Lung microvascular endothelial cell (primary cell): ENCODE results near the gene FRMD5. TPM values are rescaled to one million over a fixed set of nuclear protein-coding genes. Genes with fewer than 3 reads are reported as not detected.

Experiments used
- DNase-seq, 2 donors: peaks; one replicate each; pipeline versions ENCODE4 v3.0.0 to v3.0.0-alpha.2; 2010; ENCODE audit warnings: low read depth in 2 of 2
- total RNA-seq: library from RNA; depleted of rRNA; stranded (reverse); fragments of >200 nt; gene quantifications from 2 replicates; pipeline ENCODE4 v1.2.1, GENCODE V29; 2014

FRMD5 gene
- total RNA-seq, 1 donor from 2014 or later = 0.99 TPM

DNA sequence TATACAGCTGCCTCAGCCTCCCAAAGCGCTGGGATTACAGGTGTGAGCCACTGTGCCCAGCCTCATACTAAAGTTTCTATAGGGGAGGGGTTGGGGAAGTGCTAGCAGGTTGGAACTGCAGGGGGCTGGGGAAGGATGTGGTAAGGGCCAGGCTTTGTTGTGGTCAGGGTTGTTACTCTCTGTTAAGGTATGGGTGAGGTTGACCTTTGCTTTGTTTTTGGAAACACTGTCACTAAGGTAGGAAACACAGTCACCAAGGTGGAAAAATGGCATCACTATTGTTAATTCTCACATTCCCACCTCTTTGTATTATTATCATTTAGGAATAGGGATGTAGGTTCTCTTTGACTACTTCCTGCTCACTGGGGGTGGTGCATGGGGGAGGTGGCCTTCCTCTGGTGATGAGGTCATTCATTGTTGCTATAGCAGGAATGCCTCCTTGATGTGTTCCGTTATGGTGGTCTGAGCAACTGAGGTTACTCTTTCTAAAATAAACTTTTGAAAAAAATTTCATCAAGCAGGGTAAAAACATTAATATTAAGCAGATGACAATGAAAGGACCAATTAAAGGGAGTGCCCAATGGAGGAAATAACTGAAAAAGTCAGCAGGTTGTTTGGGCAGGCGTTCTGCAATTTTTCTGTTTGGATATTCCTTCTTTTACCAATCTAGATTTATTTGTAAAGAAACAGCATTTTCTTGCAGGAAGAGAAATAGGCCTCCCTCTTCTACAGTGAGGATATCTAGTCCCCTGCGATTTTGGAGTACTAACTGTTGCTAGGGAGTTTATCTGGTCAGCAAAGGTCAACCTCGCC is 217.8 kb downstream of the FRMD5 start:
- DNase-seq = peak; percentile 42 to 57

DNA sequence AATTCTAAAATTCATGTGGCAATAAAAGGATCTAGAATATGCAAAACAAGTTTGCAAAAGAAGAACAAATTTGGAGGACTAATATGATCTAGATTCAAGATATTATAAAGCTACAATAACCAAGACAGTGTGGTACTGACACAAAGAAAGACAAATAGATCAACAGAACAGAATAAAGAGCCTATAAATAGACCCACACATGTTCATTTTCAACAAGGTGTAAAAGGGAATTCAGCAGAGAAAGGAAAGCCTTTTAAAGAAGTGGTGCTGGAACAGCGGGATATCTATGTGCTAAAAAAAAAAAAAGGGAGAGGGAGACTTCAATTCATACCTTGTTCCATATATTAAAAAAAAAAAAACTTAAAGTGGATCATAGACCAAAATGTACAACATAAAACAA is 219.3 kb downstream of the FRMD5 start:
- DNase-seq = no peak

DNA sequence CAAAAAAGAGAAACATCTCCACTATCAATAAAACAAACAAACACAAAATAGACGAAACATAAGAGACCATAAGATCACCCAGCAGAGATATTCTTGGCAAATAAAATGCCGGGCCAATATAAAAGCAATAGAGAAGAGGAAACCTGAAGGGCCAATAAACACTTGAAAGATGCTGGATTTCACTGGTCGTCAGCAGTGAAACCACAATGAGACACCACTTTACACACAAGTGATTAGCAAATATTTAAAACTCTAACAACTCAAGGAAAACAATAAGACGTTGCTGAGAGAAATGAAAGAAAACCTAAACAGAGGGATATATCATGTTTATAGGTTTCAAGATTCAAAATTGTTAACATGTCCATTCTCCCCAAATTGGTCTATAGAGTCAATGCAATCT is 219.7 kb downstream of the FRMD5 start:
- no peak for DNase-seq

DNA sequence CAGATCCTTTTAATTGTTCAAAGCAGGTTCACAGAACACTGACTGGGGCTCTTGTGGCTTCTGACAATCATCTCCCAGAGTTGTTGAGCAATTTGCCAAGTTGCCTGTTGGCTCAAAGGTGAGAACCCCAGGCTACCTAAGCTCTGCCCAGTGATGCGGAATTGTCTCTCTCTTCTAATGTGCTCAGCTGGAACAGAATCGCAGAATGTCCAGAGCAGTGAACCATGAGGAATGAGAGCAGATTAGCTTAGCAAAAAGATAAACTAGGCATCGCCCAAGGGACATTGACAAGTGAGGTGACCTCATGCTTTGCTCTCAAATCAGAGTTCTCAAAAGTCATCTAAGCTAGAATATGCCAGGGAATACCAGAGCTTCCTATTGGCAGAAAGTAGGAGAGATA is 220.2 kb downstream of the FRMD5 start:
- no peak for DNase-seq

DNA sequence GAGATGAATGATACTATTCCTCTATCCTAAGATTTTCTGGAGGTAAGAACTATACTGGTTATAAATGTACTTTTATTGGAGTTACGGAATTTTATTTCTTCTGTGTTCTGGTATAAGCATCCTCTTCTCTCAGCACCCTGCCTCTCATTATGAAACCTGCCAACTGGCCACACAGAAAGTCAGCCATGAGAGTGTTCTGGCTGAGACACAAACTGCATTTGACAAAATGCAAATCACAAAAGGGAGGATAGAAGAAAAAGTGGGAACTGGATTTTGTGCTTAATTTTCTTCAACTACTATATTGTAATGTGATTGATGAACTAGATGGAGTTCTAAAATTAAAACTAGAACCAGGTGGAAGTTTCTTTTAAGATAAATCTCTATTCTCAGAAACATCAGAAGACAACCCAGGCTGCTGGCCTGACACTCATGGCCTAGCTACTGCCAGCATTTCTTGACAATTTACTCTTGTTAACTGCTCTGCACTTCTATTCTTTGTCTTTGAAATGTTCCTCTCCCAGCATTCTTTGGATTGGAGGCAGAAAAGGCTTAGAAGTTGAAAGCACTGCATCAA is 225.2 kb downstream of the FRMD5 start:
- no peak for DNase-seq

DNA sequence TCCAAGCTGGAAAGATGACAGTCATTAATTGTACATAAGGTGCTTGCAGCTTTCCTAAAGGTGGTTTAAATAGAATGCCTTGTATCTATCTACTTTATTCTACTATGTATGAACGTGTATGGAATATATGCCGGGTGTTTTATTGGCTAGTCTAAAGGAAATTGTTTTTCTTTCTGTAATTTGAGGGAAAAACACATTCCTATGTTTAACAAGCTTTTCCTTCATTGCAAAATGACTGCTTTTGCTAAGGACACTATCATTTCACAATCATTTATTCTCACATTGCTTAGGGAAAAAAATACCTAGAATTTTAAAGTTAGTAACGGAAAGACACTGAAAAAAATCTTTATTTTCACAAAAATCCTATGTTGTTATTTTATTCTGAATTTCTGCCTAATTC is 226.5 kb downstream of the FRMD5 start:
- DNase-seq = no peak

DNA sequence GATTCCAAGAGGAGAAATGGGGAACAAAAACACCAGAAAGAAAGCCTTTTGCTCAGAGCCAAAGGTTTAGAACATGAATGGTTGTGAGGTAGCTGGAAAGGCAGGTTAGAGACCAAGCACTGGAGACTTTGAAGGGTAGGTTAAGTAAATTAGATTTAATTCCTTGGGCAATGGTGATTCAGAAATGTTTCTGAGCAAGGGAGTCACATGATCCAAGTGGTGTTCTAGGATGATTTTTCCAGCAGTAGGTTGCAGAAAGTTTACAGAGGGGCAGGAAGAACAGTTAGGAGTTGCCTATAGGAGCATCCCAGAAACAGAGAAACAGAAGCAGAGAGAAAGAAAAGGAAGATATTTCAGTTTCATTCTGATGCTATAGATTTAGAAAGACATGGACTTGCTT is 228.4 kb downstream of the FRMD5 start:
- DNase-seq = no peak

DNA sequence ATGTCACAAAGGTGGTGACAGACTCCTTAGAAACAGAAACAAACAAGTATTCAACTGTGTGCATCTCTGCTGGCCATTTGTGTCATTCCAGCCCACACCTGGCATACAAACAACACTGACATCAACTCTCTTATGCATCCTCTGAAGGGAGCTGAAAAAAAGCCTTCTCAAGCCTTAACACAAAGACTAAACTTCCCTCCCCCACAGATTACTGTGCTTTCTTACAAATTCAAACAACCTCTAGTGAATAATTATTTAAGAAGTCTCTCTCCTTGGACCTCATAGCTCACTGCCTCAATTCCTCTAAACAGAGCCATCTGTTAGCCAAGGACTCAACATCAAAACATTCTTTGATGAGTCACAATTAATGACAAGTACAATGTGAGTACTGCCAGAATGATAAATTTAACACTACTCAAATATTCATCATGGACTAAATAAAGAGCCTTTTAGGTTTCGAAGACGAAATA is 236.2 kb downstream of the FRMD5 start:
- peak in 1 of 2 donors; percentile 76 for DNase-seq

DNA sequence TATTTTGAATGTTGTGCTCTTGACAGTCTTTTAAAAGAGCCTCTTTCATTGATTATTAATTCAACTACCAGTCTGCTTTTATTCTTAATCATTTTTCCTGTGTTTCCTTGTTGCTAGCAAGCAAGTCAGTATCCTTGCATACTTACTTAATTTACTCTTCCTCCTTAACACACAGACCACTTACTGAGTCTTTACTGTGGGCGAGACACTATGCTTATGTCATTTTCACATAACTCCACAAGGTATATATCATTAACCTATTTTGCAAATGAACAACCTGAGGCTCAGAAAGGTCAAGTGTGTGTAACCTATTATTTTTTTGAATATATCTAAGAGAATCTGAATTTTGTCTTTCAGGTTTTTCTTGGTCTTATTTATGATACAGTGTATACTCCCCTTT is 237.3 kb downstream of the FRMD5 start:
- no peak for DNase-seq

DNA sequence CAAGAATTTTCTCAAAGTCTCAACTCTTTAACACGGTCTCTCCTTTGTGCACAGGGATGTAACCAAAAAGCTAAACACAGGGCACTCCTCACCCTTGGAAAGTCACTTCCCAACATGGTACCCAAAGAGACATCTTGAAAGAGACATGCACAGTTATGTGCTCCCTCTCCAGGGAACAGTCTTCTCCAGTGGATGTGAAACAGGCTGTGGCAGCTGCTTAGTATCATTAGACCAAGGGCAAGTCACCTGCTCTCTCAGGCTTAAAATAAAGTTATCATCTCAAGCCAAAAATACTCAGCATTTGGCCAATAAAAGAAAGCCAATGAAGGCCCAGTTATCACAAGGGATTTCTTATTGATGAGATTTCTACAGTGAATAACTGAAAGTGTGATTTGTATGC is 239.9 kb downstream of the FRMD5 start:
- DNase-seq = no peak

DNA sequence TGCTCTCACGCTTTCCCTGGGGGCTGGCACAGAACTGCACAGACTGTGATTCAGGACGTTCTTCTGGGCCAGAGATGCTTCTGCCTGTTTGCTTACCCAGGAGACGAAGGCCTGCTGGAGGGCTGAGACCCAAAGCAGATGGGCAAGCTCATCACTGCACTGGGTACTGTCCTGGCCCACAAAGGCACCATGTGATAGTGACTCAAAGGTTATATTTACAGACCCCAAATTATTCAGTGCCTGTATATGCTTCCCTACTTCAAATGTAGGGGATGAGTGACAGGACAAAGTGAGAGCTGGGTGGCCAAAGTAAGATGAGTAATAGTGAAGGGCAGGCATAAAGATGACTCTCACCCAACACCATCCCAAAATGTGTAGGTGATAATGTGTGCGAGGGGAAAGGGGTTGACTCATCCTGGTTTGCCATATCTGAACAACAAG is 240.9 kb downstream of the FRMD5 start:
- no peak for DNase-seq

DNA sequence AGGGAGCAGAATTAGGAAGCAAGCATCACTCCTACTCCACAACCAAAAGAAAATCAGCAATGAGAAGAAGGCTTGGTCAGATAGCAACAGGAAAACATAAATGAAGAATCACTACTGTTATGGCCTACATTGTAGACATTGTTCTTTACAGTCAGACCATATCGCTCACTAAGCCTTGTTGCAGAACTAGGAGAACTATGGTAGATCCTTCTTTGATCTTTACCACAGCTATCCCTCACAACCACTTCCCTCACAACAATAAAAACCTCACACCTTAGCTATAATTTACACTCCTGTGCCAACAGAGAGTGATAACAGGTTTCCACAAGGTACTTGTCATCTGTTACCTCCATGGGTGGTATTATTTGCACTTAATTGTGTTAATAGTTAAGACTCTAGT is 241.7 kb downstream of the FRMD5 start:
- DNase-seq = no peak

DNA sequence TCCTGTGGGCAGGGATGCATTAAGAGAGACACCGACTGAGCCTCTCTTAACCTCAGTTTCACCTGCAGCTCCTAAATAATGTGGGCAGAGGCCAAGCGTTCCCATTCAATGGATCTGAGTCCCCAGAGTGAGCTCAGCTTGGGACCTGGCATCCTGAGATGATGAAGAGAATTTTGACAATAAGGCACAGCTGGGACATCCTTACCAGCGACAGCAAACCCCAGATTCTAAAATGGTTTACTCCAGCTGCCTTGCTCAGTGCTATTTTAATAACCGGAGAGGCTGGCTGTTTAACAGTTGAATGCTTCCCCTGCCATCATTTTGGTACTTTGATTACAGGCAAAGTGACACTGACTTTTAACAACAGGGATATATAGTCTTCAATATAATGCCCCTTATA is 244.5 kb downstream of the FRMD5 start:
- no peak for DNase-seq

DNA sequence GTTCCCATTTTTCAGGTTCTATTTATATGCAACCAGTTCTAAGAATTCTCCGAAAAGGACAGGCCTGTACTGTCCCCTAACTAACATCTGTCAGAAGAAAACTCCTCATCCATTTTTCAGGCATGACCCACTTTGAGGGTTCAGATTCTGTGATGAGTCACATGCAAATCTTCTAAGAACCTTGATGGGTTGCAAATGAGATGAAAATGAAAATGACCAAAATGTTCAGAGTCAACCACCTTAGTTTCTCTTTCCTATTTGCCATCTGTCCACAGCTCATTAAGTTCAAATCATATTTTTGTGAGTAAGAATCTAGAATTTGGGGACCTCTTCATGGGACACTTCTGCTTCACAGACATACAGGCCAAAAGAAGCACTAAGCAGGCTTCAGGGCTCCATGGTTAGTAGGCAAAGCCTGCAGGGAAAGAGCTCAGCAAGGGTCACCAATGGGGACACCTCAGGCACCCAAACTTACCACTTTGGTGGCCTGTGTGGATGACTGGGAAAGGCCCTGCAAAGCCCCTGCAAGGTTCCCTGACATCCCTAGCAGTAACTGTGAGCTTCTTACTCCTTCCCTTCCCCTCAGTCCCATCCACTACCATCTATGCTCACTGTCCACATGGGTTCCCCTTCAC is 246.3 kb downstream of the FRMD5 start:
- no peak for DNase-seq

DNA sequence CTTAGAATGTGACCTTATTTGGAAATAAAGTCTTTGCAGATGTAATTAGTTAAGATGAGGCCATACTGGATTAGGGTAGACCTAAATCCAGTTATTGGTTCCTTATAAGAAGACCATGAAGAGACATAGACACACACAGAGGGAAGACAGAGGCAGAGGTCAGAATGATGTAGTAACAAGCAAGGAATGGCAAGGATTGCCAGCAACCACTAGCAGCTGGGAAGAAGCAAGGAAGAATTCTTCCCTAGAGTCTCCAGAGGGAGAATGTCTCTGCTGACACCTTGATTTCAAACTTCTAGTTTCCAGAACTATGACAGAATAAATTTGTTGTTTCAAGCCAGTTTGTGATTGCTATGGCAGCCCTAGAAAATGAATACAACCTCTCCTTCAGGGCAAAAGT is 251.6 kb downstream of the FRMD5 start:
- no peak for DNase-seq

DNA sequence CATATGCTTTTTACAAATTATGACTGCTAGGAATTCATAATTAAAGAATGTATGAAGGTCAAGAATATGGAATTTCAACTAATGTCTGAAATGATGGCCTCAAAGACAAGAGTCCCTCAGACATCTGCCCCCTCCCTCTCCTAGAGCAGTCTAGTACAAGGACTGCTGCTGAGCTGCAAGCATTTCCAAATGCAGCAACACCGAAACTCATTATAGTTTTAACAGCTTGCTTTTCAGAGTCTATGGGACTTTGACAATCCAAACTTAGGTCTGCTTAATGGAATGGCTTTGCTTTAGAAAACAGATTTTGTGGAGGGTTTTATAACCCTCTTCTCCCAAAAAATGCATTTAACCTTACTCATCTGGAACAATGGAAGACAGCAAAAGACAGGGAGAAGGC is 252.9 kb downstream of the FRMD5 start:
- no peak for DNase-seq

DNA sequence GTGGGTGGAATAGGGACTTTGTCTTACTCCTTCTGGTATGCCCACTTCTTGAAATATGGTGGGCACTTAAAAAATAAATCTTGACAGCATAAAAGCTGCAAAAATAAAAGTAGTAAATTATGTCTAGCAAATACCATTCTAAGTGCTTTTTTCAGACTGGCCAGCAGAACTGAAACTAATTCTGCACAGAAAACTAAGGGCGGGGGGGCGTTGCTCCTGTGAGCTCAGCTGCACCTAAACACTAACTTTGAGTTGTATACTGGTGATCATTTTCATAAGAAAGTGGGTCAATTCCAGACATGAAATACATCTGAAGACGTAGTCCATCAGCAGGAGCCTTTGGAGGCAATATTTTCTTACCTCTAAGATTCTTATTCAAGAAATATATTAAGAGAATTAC is 253.5 kb downstream of the FRMD5 start:
- no peak for DNase-seq

DNA sequence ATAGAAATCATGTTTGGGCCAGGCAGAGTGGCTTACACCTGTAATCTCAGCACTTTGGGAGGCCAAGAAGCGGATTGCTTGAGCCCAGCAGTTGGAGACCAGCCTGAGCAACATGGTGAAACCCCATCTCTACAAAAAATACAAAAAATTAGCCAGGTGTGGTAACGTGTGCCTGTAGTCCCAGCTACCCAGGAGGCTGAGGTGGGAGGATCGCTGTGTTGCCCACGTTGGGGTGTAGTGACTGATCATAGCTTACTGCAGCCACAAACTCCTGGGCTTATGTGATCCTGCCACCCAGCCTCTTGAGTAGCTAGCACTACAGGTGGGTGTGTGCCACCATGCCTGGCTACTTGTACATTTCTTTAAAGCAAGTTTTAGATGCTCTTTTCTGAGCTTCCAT is 254.0 kb downstream of the FRMD5 start:
- DNase-seq = no peak

DNA sequence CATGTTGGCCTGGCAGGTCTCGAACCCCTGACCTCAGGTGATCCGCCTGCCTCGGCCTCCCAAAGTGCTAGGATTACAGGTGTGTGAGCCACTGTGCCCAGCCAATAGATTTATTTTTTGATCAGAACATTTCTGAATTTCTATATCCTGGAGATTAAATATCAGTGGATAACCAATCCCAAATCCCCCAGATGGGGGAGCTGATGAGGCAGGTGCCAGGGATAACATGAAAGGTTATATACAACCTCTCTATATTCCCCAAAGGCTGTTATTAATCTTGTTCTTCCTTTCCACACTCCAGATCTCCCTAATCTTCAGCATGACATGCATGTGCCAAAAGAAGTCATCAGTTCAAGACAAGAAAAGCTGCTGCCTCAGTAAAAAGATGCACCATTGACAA is 256.0 kb downstream of the FRMD5 start:
- DNase-seq = peak; percentile 43 to 66

DNA sequence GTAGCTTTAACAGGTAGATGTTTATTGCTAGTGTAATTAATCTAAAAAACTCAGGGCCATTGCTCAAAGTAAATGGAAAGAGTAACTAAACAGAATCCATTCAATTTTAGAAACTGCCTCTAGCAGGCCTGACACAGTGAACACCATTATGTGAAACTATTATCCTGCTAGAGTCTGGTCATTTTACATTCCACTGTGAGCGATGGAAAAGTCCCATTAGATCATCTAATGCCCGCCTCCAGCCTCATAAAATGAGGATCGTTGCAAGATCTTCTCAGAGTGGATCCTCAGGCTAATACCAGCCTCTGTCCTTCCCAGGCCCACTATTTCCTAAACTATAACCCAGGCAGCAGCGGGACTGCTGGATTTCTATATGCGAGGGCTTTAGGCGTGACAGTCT is 260.6 kb downstream of the FRMD5 start:
- DNase-seq = no peak

DNA sequence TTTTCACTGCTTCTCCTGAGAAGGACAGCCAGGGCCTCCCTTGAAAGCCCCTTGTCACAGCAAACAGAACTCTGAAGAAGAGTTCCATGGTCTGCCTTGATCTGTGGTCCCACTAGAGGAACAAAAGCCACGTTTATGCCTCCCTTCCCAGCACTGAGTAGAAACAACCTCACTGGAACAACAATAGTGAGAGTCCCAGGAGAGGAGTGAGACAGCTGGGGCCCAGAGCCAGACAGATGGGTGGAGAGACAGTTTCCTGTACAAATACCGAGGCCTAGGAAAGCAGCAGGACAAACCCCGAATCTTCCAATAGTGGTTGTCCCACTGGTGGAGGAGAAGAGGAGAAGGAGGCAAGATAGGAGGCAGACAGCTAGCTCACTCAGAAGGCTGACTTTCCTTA is 262.2 kb downstream of the FRMD5 start:
- DNase-seq = peak in 1 of 2 donors; percentile 20

DNA sequence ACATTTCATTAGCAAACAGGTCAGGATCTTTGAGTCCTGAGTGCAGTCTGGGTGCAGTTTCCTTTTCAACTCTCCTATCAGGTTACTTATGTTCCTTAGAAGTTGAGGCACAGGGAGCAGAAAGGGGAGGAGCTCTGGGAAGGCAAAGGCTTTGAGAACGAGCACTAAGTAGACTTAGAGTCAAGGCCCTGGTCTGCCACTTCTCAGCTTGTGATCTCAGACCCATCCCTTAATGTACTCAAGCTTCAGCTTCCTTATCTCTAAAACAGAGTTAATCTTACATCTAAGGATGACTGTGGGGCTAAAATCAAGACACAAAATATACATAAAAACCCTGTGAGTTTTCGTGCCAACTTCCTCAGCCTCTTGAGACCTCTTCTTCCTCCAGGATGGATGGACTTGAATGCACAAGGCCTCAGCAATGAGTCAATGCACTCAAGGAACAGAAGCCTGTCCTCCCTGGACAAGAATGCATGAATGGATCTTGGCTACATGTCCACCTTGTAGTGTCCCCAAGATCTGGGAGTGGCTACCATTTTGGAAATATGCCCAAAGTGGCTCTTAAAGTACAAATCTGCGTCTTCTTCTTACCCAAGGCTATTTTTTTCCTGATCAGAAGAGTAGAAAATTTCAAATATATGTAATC is 263.2 kb downstream of the FRMD5 start:
- no peak for DNase-seq
